GM21737 (cell line): ENCODE results near the gene CDH4.

Experiments used
- ATAC-seq: cut with Tn5 transposase; IDR thresholded peaks from one replicate; pipeline ENCODE4 v1.9.1; 2021; ENCODE audit warnings: mild to moderate bottlenecking, moderate library complexity; ENCODE audit not compliant: unreplicated experiment

The CDH4 gene

GRCh38 chr20:61322151-61322865 lies 70.2 kb downstream of the CDH4 start:
- no peak for ATAC-seq

GRCh38 chr20:61324906-61325305 lies 72.8 kb downstream of the CDH4 start:
- ATAC-seq = no peak

- ATAC-seq = no peak
Measured at GRCh38 chr20:61325718-61326117, 73.7 kb downstream of the CDH4 start.

GRCh38 chr20:61328911-61329558 lies 77.0 kb downstream of the CDH4 start:
- ATAC-seq = no peak

GRCh38 chr20:61330441-61330840 lies 78.4 kb downstream of the CDH4 start:
- no peak for ATAC-seq

- no peak for ATAC-seq
Measured at GRCh38 chr20:61331543-61331942, 79.5 kb downstream of the CDH4 start.

- ATAC-seq = no peak
Measured at GRCh38 chr20:61332016-61332975, 80.2 kb downstream of the CDH4 start.

- no peak for ATAC-seq
Measured at GRCh38 chr20:61333484-61334108, 81.5 kb downstream of the CDH4 start.

- ATAC-seq = no peak
Measured at GRCh38 chr20:61340157-61340556, 88.1 kb downstream of the CDH4 start.

- ATAC-seq = no peak
Measured at GRCh38 chr20:61341605-61342004, 89.5 kb downstream of the CDH4 start.

GRCh38 chr20:61343934-61344333 lies 91.9 kb downstream of the CDH4 start:
- no peak for ATAC-seq

- ATAC-seq = no peak
Measured at GRCh38 chr20:61345656-61346055, 93.6 kb downstream of the CDH4 start.

- ATAC-seq = no peak
Measured at GRCh38 chr20:61346996-61347395, 94.9 kb downstream of the CDH4 start.

GRCh38 chr20:61347443-61347842 lies 95.4 kb downstream of the CDH4 start:
- no peak for ATAC-seq

- ATAC-seq = no peak
Measured at GRCh38 chr20:61349447-61350165, 97.5 kb downstream of the CDH4 start.

GRCh38 chr20:61350500-61351250 lies 98.6 kb downstream of the CDH4 start:
- ATAC-seq = no peak

GRCh38 chr20:61352346-61353260 lies 100.5 kb downstream of the CDH4 start:
- no peak for ATAC-seq

GRCh38 chr20:61353261-61354000 lies 101.4 kb downstream of the CDH4 start:
- no peak for ATAC-seq
